DOHH2 (cell line): ENCODE results near the gene TMEM217.

Source experiments
- EZH2phosphoT487 ChIP-seq: fragments of 200-600 bp; sonication (generic); IDR thresholded peaks from 2 replicates; pipeline ENCODE4 v1.6.1; 2017; ENCODE audit warnings: borderline replicate concordance, mild to moderate bottlenecking, antibody characterized with exemption, low read length, moderate library complexity, mixed read lengths
- TF ChIP-seq, protein P1 (sequence below): fragments of 200-600 bp; sonication (generic); IDR thresholded peaks from one replicate; pipeline ENCODE4 v1.5.1; 2014; ENCODE audit warnings: antibody characterized with exemption, mild to moderate bottlenecking, low read depth, low read length; ENCODE audit not compliant: poor library complexity, severe bottlenecking

DNA sequence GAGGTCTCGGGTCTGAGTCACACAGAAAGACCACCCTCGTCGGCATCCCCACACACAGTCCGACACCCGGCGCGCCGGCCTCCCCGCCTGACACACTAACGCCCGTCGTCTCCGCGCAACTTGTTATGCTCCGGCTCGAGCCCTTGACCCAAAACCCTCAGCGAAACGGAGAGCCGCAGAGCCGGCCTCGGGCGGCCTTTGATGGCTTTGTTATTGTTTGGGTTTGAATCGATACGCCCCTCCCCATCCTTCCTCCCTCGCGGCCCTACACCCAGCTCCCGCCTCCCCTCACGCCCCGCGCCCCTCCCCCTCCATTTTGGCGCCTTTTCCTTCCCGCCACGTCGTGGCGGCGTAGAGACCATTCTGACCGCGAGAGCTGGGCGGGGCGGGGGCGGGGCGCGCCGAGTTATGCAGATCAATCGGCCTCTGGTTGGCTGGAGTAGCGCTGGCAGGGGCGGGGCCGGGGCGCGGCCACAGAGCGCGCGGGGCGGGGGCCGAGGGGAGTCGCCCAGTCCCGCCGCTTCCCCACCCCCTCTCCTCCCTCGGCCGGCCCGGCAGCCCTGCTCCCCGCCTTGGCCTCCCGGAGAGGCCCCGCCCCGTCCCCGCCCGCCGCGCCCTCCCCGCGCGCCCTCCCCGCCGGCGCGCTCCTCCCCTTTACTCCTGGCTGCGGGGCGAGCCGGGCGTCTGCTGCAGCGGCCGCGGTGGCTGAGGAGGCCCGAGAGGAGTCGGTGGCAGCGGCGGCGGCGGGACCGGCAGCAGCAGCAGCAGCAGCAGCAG is 88.3 kb downstream of the TMEM217 start, which contains the start of gene PIM1:
- TF ChIP-seq, protein P1, sequence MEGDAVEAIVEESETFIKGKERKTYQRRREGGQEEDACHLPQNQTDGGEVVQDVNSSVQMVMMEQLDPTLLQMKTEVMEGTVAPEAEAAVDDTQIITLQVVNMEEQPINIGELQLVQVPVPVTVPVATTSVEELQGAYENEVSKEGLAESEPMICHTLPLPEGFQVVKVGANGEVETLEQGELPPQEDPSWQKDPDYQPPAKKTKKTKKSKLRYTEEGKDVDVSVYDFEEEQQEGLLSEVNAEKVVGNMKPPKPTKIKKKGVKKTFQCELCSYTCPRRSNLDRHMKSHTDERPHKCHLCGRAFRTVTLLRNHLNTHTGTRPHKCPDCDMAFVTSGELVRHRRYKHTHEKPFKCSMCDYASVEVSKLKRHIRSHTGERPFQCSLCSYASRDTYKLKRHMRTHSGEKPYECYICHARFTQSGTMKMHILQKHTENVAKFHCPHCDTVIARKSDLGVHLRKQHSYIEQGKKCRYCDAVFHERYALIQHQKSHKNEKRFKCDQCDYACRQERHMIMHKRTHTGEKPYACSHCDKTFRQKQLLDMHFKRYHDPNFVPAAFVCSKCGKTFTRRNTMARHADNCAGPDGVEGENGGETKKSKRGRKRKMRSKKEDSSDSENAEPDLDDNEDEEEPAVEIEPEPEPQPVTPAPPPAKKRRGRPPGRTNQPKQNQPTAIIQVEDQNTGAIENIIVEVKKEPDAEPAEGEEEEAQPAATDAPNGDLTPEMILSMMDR = no peak
- TF ChIP-seq EZH2phosphoT487 = no peak
